AG09319 (cell line): ENCODE results near the gene TDRD9.
A peak's percentile ranks its signal among the peaks of the same experiment; 100 is the strongest.

ENCODE experiments used
- DNase-seq: peaks from one replicate; pipeline ENCODE4 v3.0.0-alpha.2; 2010; ENCODE audit warnings: low read depth; ENCODE audit errors: extremely low read depth
- TF ChIP-seq, protein P1 (sequence below): IDR thresholded peaks from 2 replicates; pipeline ENCODE4 v1.5.1; 2011; ENCODE audit warnings: low read depth, mild to moderate bottlenecking, inconsistent platforms, low read length, moderate library complexity

TDRD9 gene

GRCh38 chr14:103998027-103998426 lies 69.8 kb downstream of the TDRD9 start:
- no peak for DNase-seq
- TF ChIP-seq, protein P1, sequence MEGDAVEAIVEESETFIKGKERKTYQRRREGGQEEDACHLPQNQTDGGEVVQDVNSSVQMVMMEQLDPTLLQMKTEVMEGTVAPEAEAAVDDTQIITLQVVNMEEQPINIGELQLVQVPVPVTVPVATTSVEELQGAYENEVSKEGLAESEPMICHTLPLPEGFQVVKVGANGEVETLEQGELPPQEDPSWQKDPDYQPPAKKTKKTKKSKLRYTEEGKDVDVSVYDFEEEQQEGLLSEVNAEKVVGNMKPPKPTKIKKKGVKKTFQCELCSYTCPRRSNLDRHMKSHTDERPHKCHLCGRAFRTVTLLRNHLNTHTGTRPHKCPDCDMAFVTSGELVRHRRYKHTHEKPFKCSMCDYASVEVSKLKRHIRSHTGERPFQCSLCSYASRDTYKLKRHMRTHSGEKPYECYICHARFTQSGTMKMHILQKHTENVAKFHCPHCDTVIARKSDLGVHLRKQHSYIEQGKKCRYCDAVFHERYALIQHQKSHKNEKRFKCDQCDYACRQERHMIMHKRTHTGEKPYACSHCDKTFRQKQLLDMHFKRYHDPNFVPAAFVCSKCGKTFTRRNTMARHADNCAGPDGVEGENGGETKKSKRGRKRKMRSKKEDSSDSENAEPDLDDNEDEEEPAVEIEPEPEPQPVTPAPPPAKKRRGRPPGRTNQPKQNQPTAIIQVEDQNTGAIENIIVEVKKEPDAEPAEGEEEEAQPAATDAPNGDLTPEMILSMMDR, result no peak

GRCh38 chr14:103999795-104000440 lies 71.7 kb downstream of the TDRD9 start:
- TF ChIP-seq, protein P1, result no peak

GRCh38 chr14:104001003-104001402 lies 72.7 kb downstream of the TDRD9 start:
- DNase-seq, result no peak
- TF ChIP-seq, protein P1, result peak; percentile 4

More at GRCh38 chr14:103999795-104000440, 71.7 kb downstream of the TDRD9 start:
- no peak for DNase-seq

DNA sequence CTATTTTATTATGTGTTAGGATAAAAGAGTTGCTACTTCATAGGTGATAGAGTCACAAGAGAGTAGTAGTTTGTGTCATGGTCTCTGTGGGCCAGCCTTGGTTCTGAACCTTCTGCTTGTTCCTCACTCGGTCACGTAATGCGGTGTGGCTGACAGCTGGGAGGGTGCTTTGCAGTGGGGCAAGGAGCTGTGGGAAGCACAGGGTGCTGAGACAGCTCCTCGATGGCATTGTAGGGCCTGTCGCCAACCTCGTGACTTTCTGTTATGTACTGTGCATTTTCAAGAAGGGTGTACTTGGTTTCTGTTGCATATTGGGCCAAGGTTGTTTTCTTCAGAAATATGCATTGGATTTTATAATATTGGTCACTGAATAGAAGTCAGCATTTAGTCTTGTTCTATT lies 75.4 kb downstream of the TDRD9 start:
- no peak for DNase-seq

DNA sequence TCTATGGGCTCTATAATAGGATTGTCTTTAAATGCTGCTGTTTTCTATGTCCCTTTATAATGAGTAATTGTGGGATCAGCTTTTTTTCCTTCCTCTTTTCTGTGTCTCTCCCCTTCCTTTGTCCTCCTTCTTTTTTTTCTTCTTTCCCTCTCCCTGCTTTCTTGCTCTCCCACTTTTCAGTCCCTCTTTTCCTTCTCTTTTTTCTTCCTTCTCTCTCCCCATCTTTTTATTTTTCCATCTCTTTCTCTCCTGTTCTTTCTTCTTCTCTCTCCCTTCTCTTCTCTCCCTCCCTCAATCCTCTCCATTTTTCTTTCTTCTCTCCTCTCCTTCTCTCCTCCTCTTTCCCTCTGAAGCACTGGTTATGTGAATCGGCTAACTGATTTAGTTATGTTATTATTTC lies 76.6 kb downstream of the TDRD9 start:
- TF ChIP-seq, protein P1, result no peak

More for the DNA sequence above, 75.4 kb downstream of the TDRD9 start:
- TF ChIP-seq, protein P1, result no peak

GRCh38 chr14:104005489-104005888 lies 77.2 kb downstream of the TDRD9 start:
- TF ChIP-seq, protein P1, result no peak
- DNase-seq, result no peak

More for the DNA sequence above, 76.6 kb downstream of the TDRD9 start:
- no peak for DNase-seq

DNA sequence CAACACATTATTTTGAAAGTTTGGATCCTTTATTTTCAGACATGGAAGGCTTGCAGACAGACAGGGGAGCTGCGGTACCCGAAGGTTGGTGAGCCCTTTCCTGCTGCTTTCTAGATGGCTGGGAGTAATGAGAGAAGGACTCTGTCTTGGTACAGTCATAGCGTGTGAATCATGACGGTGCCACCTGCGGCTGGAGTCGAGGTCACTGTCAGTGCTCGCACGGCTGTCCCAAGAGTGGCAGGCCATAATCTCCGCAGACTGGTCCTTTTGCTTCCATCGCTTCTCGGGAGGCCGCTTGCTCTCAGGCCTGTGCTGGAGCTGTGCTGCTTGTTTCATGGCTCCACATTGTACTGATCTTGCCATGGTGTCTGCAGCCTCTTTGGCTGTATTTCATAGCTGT lies 78.9 kb downstream of the TDRD9 start:
- DNase-seq, result no peak

More for the DNA sequence above, 78.9 kb downstream of the TDRD9 start:
- TF ChIP-seq, protein P1, result no peak
